ENCODE results near the gene CORIN.

Gene CORIN

GRCh38 chr4:47837908-47838294, at the start of gene CORIN:
Gene CORIN (minus strand): TSS chr4:47838067. CDS start chr4:47837949, 118 bp downstream.
- no peaks in the 10 kb centered on the region for H3K36me3 ChIP-seq (ENCODE audit: control insufficient read depth, low read depth, low read length)
- peaks cover 19% of the 10 kb centered on the region for H3K4me1 ChIP-seq (ENCODE audit: control insufficient read depth, low read depth, low read length)
- peaks cover 27% of the 10 kb centered on the region for H3K27me3 ChIP-seq (ENCODE audit: control insufficient read depth, insufficient read depth, low read length)
- H3K27ac ChIP-seq (ENCODE audit: low read length), result no peak within 1 kb of the TSS
- H3K9ac ChIP-seq (ENCODE audit: low read length), result no peak within 1 kb of the TSS
- peak within 1 kb of the TSS; percentile 56 for H3K4me3 ChIP-seq (ENCODE audit: low read length)
- H3K9me3 ChIP-seq (ENCODE audit: control insufficient read depth, low read depth, low read length), result no peaks in the 10 kb centered on the region

- no peaks in the 10 kb centered on the region for H3K4me1 ChIP-seq (ENCODE audit: control insufficient read depth, low read depth, low read length)
- H3K27me3 ChIP-seq (ENCODE audit: control insufficient read depth, insufficient read depth, low read length), result no peaks in the 10 kb centered on the region
- H3K36me3 ChIP-seq (ENCODE audit: control insufficient read depth, low read depth, low read length), result peaks cover 79% of the 10 kb centered on the region
- H3K9ac ChIP-seq (ENCODE audit: low read length), result no peak overlapping the region
- H3K4me3 ChIP-seq (ENCODE audit: low read length), result no peak overlapping the region
- no peak overlapping the region for H3K27ac ChIP-seq (ENCODE audit: low read length)
- no peaks in the 10 kb centered on the region for H3K9me3 ChIP-seq (ENCODE audit: control insufficient read depth, low read depth, low read length)
Observed at GRCh38 chr4:47882228-47882627, 44.4 kb upstream of the CORIN start.

GRCh38 chr4:47879458-47879857, 41.6 kb upstream of the CORIN start:
- Histone ChIP-seq H3K27me3 (ENCODE audit: control insufficient read depth, insufficient read depth, low read length) (no peaks in the 10 kb centered on the region), H3K27ac (ENCODE audit: low read length) (no peak overlapping the region), H3K9ac (ENCODE audit: low read length) (no peak overlapping the region), H3K9me3 (ENCODE audit: control insufficient read depth, low read depth, low read length) (no peaks in the 10 kb centered on the region), H3K4me3 (ENCODE audit: low read length) (no peak overlapping the region), H3K36me3 (ENCODE audit: control insufficient read depth, low read depth, low read length) (peaks cover 84% of the 10 kb centered on the region), H3K4me1 (ENCODE audit: control insufficient read depth, low read depth, low read length) (no peaks in the 10 kb centered on the region)

GRCh38 chr4:47876784-47877546, 39.1 kb upstream of the CORIN start:
- Histone ChIP-seq H3K27ac (ENCODE audit: low read length) (no peak overlapping the region), H3K36me3 (ENCODE audit: control insufficient read depth, low read depth, low read length) (peaks cover 79% of the 10 kb centered on the region), H3K4me1 (ENCODE audit: control insufficient read depth, low read depth, low read length) (no peaks in the 10 kb centered on the region), H3K4me3 (ENCODE audit: low read length) (no peak overlapping the region), H3K27me3 (ENCODE audit: control insufficient read depth, insufficient read depth, low read length) (no peaks in the 10 kb centered on the region), H3K9me3 (ENCODE audit: control insufficient read depth, low read depth, low read length) (no peaks in the 10 kb centered on the region), H3K9ac (ENCODE audit: low read length) (no peak overlapping the region)

- Histone ChIP-seq H3K4me3 (ENCODE audit: low read length) (no peak overlapping the region), H3K27ac (ENCODE audit: low read length) (no peak overlapping the region), H3K9ac (ENCODE audit: low read length) (no peak overlapping the region), H3K9me3 (ENCODE audit: control insufficient read depth, low read depth, low read length) (no peaks in the 10 kb centered on the region), H3K4me1 (ENCODE audit: control insufficient read depth, low read depth, low read length) (no peaks in the 10 kb centered on the region), H3K27me3 (ENCODE audit: control insufficient read depth, insufficient read depth, low read length) (no peaks in the 10 kb centered on the region), H3K36me3 (ENCODE audit: control insufficient read depth, low read depth, low read length) (peaks cover 74% of the 10 kb centered on the region)
Observed at GRCh38 chr4:47876310-47876709, 38.4 kb upstream of the CORIN start.

GRCh38 chr4:47873877-47874541, 36.1 kb upstream of the CORIN start:
- H3K27ac ChIP-seq (ENCODE audit: low read length), result no peak overlapping the region
- H3K27me3 ChIP-seq (ENCODE audit: control insufficient read depth, insufficient read depth, low read length), result no peaks in the 10 kb centered on the region
- H3K4me1 ChIP-seq (ENCODE audit: control insufficient read depth, low read depth, low read length), result no peaks in the 10 kb centered on the region
- no peak overlapping the region for H3K9ac ChIP-seq (ENCODE audit: low read length)
- no peaks in the 10 kb centered on the region for H3K9me3 ChIP-seq (ENCODE audit: control insufficient read depth, low read depth, low read length)
- no peak overlapping the region for H3K4me3 ChIP-seq (ENCODE audit: low read length)
- peaks cover 69% of the 10 kb centered on the region for H3K36me3 ChIP-seq (ENCODE audit: control insufficient read depth, low read depth, low read length)

GRCh38 chr4:47863486-47863885, 25.6 kb upstream of the CORIN start:
- H3K4me1 ChIP-seq (ENCODE audit: control insufficient read depth, low read depth, low read length), result no peaks in the 10 kb centered on the region
- no peak overlapping the region for H3K9ac ChIP-seq (ENCODE audit: low read length)
- H3K27me3 ChIP-seq (ENCODE audit: control insufficient read depth, insufficient read depth, low read length), result no peaks in the 10 kb centered on the region
- peaks cover 10% of the 10 kb centered on the region for H3K36me3 ChIP-seq (ENCODE audit: control insufficient read depth, low read depth, low read length)
- no peak overlapping the region for H3K27ac ChIP-seq (ENCODE audit: low read length)
- no peak overlapping the region for H3K4me3 ChIP-seq (ENCODE audit: low read length)
- no peaks in the 10 kb centered on the region for H3K9me3 ChIP-seq (ENCODE audit: control insufficient read depth, low read depth, low read length)

- no peak overlapping the region for H3K9ac ChIP-seq (ENCODE audit: low read length)
- H3K27ac ChIP-seq (ENCODE audit: low read length), result no peak overlapping the region
- H3K27me3 ChIP-seq (ENCODE audit: control insufficient read depth, insufficient read depth, low read length), result no peaks in the 10 kb centered on the region
- H3K4me1 ChIP-seq (ENCODE audit: control insufficient read depth, low read depth, low read length), result no peaks in the 10 kb centered on the region
- H3K9me3 ChIP-seq (ENCODE audit: control insufficient read depth, low read depth, low read length), result no peaks in the 10 kb centered on the region
- no peak overlapping the region for H3K4me3 ChIP-seq (ENCODE audit: low read length)
- peaks cover 10% of the 10 kb centered on the region for H3K36me3 ChIP-seq (ENCODE audit: control insufficient read depth, low read depth, low read length)
Observed at GRCh38 chr4:47862297-47862696, 24.4 kb upstream of the CORIN start.

GRCh38 chr4:47860305-47860704, 22.4 kb upstream of the CORIN start:
- H3K9ac ChIP-seq (ENCODE audit: low read length), result no peak overlapping the region
- H3K27me3 ChIP-seq (ENCODE audit: control insufficient read depth, insufficient read depth, low read length), result no peaks in the 10 kb centered on the region
- H3K9me3 ChIP-seq (ENCODE audit: control insufficient read depth, low read depth, low read length), result no peaks in the 10 kb centered on the region
- no peaks in the 10 kb centered on the region for H3K4me1 ChIP-seq (ENCODE audit: control insufficient read depth, low read depth, low read length)
- H3K4me3 ChIP-seq (ENCODE audit: low read length), result no peak overlapping the region
- H3K36me3 ChIP-seq (ENCODE audit: control insufficient read depth, low read depth, low read length), result peaks cover 10% of the 10 kb centered on the region
- H3K27ac ChIP-seq (ENCODE audit: low read length), result no peak overlapping the region

- no peak overlapping the region for H3K27ac ChIP-seq (ENCODE audit: low read length)
- H3K27me3 ChIP-seq (ENCODE audit: control insufficient read depth, insufficient read depth, low read length), result no peaks in the 10 kb centered on the region
- H3K9ac ChIP-seq (ENCODE audit: low read length), result no peak overlapping the region
- peaks cover 19% of the 10 kb centered on the region for H3K36me3 ChIP-seq (ENCODE audit: control insufficient read depth, low read depth, low read length)
- H3K4me1 ChIP-seq (ENCODE audit: control insufficient read depth, low read depth, low read length), result no peaks in the 10 kb centered on the region
- no peak overlapping the region for H3K4me3 ChIP-seq (ENCODE audit: low read length)
- H3K9me3 ChIP-seq (ENCODE audit: control insufficient read depth, low read depth, low read length), result no peaks in the 10 kb centered on the region
Observed at GRCh38 chr4:47858006-47858405, 20.1 kb upstream of the CORIN start.

GRCh38 chr4:47856713-47857112, 18.8 kb upstream of the CORIN start:
- no peaks in the 10 kb centered on the region for H3K9me3 ChIP-seq (ENCODE audit: control insufficient read depth, low read depth, low read length)
- H3K4me3 ChIP-seq (ENCODE audit: low read length), result no peak overlapping the region
- peaks cover 17% of the 10 kb centered on the region for H3K36me3 ChIP-seq (ENCODE audit: control insufficient read depth, low read depth, low read length)
- H3K27ac ChIP-seq (ENCODE audit: low read length), result no peak overlapping the region
- no peak overlapping the region for H3K9ac ChIP-seq (ENCODE audit: low read length)
- no peaks in the 10 kb centered on the region for H3K27me3 ChIP-seq (ENCODE audit: control insufficient read depth, insufficient read depth, low read length)
- H3K4me1 ChIP-seq (ENCODE audit: control insufficient read depth, low read depth, low read length), result no peaks in the 10 kb centered on the region

GRCh38 chr4:47855350-47855749, 17.5 kb upstream of the CORIN start:
- Histone ChIP-seq H3K9me3 (ENCODE audit: control insufficient read depth, low read depth, low read length) (no peaks in the 10 kb centered on the region), H3K36me3 (ENCODE audit: control insufficient read depth, low read depth, low read length) (peaks cover 29% of the 10 kb centered on the region), H3K9ac (ENCODE audit: low read length) (no peak overlapping the region), H3K4me1 (ENCODE audit: control insufficient read depth, low read depth, low read length) (no peaks in the 10 kb centered on the region), H3K27ac (ENCODE audit: low read length) (no peak overlapping the region), H3K4me3 (ENCODE audit: low read length) (no peak overlapping the region), H3K27me3 (ENCODE audit: control insufficient read depth, insufficient read depth, low read length) (no peaks in the 10 kb centered on the region)
